Body of pancreas (tissue), 4 donors: ENCODE data around the gene AP1M2.

Experiments used
- CTCF ChIP-seq, 7 experiments: fragments of 450-650 bp in 4 of 7; fragments of 200-600 bp in 3 of 7; sonication (generic) in 3 of 7; IDR thresholded peaks; one replicate each; pipeline ENCODE4 v1.5.1; 2016 to 2019; ENCODE audit warnings: antibody characterized with exemption in 7 of 7
- POLR2A ChIP-seq, 3 donors: fragments of 450-650 bp; IDR thresholded peaks; one replicate each; pipeline ENCODE4 v1.6.1; 2016; ENCODE audit warnings: antibody characterized with exemption in 3 of 3, mild to moderate bottlenecking in 2 of 3

GRCh38 chr19:10546817-10547216, 40.3 kb downstream of the AP1M2 start:
- TF ChIP-seq CTCF (IDR thresholded peaks at IDR 0.05) = no peak
- TF ChIP-seq POLR2A (IDR thresholded peaks at IDR 0.05) = no peak
